Measurements from ENCODE around the gene OR6C4.
"Not testable (repeated sequence)": the region's sequence is repeated elsewhere in the genome, so short reads cannot be mapped to it uniquely, and the experiment has no call there.

The OR6C4 gene

DNA sequence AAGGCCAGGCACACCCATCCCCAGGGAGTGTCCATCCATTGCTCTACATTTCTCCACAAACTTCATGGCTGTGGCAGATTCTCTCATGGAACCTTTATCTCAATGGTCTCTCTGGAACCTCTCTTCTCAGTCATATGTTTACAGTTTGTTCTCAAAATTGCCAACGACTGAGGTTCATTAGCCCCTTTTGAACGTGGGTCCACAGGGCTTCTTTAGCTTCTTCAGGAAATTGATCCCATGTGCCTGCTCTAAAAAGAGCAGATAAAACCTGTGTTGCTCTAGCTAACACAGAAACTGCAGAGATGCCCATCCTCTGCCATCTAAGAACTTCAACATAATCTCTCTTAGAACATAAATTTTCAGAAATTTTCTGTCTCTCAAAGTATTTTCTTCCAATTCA is at the start of gene OR6C4:
Gene OR6C4 (plus strand): TSS at position 301 of the 400 bp plus-strand sequence. CDS start 1,625 bp downstream, outside the sequence.
- DNase-seq (ENCODE audit: low read depth): no peak

DNA sequence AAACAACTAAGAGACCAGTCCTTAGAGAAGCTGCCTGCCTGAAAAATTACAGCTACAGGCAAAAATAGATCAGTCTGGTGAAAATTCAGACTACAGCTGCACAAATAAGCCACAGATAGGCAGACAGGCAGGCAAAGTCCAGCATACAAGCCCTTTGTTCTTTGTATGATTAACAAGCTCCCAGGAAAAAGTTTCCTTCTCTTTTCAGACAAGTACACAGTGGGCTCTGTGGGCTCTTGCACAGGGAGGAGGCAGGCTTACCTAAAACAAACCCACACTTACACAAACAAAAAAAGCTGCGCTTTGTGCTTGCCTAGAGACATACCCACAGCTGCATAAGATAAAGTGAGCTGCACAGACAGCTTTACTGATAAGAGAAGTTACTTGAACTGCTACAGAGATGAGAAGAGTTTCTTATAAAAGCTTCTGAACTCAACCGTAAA is 49.6 kb upstream of the OR6C4 start:
- DNase-seq (ENCODE audit: low read depth): no peak

DNA sequence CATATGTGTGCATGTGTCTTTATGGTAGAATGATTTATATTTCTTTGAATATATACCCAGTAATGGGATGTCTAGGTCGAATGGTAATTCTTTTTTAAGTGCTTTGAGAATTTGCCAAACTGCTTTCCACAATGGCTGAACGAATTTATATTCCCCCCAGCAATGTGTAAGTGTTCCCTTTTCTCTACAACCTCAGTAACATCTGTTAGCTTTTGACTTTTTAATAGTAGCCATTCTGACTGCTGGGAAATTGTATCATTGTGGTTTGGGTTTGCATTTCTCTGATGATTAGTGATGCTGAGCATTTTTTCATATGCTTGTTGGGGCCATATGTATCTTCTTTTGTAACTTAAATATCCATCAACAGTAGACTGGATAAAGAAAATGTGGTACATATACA is 47.8 kb upstream of the OR6C4 start:
- no peak for DNase-seq (ENCODE audit: low read depth)

DNA sequence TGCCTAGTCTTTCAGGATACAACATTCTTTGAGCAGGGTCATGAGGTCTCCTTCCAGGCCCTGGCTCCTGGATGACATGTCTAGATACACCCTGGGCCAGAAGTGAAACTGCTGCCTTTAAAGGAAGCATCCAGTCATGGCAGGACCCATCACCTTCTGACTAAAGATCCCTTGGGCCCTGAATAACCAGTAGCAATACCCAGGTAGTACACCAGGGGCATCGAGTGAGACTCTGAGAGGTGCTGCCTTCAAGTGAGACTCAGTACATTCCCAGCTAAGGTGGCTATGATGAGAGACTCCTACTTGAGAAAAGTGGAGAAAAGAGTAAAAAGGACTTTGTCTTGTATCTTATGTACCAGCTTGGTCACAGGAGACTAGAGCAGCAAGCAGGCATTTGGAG is 33.7 kb upstream of the OR6C4 start:
- no peak for DNase-seq (ENCODE audit: low read depth)

DNA sequence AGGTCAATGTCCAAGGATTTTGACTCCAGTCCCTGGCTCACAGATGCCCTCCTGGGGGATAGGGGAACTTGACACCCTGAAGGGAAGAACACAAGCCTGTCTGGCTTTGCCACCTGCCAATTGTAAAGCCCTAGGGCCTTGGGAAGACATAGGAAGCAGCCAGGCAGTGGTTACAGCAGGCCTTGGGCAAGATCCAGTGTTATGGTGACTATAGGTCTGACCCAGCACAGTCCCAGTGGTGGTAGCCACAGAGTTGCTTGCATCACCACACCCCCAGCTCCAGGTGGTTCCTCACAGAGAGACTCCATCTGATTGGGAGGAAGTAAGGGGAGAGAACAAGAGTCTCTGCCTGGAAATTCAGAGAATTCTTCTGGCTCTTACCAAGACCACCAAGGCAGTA is 33.0 kb upstream of the OR6C4 start:
- no peak for DNase-seq (ENCODE audit: low read depth)

DNA sequence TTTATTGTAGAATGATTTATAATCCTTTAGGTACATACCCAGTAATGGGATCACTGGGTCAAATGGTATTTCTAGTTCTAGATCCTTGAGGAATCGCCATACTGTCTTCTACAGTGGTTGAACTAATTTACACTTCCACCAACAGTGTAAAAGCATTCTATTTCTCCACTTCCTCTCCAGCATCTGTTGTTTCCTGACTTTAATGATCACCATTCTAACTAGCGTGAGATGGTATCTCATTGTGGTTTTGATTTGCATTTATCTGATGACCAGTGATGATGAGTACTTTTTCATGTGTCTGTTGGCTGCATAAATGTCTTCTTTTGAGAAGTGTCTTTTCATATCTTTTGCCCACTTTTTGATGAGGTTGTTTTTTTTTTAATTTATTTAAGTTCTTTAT is 1.2 kb upstream of the OR6C4 start:
- DNase-seq (ENCODE audit: low read depth): not testable (repeated sequence)

DNA sequence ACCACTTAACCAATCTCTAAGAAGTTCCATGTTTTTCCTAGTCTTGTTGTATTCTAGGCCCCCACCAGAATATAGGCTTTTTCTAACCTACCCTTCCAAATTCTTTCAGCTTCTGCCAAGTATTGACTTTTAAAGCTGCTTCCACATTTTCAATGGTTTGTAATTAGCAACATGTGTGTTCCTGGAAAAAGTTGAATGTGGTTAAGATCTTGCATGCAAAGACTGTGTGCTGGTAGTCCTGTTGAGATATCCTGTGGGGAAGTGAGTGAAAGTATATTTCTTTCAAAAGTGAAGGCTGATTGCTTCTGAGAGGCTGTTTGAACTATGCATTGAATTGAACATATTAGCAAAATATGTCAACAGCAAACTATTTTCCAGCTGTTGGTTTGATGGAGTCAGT is 646 bp upstream of the OR6C4 start:
- DNase-seq (ENCODE audit: low read depth): no peak

DNA sequence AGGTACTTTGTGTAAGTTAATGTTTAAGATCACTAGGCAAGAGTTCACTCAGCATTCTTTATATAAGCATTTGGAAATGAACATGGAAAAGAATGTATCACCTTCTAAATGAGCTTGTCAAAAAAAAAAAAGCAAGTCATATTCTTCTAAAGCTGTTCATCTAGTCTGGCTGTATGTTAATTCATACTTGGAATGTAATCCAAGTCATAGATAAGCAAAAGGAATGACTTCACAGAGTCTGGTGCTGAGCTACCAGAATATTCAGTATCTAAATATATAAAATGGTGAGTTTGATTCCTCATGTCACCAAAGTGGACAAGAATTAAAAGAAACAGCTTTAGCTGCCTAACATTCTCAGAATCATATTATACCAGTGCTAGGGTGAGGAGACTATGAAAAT is 4.9 kb downstream of the OR6C4 start:
- no peak for DNase-seq (ENCODE audit: low read depth)

GRCh38 chr12:55570060-55570459 is 20.7 kb downstream of the OR6C4 start:
- not testable (repeated sequence) for DNase-seq (ENCODE audit: low read depth)

DNA sequence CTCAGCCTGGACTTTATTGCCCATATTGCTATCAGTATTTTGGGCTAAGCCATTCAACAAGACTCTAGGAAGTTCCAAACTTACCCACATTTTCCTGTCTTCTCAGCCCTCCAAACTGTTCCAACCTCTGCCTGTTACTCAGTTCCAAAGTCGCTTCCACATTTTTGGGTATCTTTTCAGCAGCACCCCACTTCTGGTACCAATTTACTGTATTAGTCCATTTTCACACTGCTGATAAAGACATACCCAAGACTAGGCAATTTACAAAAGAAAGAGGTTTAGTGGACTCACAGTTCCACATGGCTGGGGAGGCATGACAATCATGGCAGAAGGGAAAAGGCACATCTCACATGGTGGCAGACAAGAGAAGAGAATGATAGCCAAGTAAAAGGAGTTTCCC is 21.3 kb downstream of the OR6C4 start:
- DNase-seq (ENCODE audit: low read depth): not testable (repeated sequence)

GRCh38 chr12:55572168-55572567 is 22.8 kb downstream of the OR6C4 start, which contains the start of gene OR2AP1:
OR2AP1 (plus strand) TSS chr12:55572468; CDS start chr12:55574415, 1,947 bp downstream.
- DNase-seq (ENCODE audit: low read depth): no peak

- DNase-seq (ENCODE audit: low read depth): no peak
Measured at GRCh38 chr12:55582066-55582465, 32.7 kb downstream of the OR6C4 start.

DNA sequence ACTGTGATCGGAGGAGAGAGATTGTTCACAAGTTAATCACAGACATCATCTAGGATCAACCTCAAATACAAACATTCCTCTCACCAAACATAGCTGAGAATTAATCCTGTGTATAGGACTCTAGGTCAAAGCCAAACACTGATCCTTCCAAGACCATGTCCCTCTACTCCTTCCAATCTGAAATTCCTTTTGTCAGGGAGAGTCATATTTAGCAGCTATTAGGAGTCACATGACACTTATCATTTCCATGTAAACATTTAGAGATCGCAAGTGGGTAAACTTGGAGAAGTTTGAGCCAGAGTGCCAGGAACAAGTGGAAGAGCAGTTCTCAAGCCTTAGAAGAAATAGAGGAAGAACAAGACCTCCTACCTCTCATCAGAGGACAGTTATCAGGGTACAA is 36.4 kb downstream of the OR6C4 start:
- no peak for DNase-seq (ENCODE audit: low read depth)

DNA sequence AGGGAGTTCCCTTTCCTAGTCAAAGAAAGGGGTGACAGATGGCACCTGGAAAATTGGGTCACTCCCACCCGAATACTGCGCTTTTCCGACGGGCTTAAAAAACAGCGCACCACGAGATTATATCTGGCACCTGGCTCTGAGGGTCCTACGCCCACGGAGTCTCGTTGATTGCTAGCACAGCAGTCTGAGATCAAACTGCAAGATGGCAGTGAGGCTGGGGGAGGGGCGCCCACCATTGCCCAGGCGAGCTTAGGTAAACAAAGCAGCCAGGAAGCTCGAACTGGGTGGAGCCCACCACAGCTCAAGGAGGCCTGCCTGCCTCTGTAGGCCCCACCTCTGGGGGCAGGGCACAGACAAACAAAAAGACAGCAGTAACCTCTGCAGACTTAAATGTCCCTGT is 40.8 kb downstream of the OR6C4 start:
- DNase-seq (ENCODE audit: low read depth): not testable (repeated sequence)
